CD4-positive, CD25-positive, alpha-beta regulatory T cell (primary cell): ENCODE results near the gene ASGR1. TPM values are rescaled to one million over a fixed set of nuclear protein-coding genes. Genes with fewer than 3 reads are reported as not detected.
"Not testable (repeated sequence)": the region's sequence is repeated elsewhere in the genome, so short reads cannot be mapped to it uniquely, and the experiment has no call there.

Source experiments
- ATAC-seq, 2 donors: fragments of 150-1000 bp; cut with Tn5 transposase; one replicate each; pipeline ENCODE4 v1.10.0; 2021; ENCODE audit warnings: low read depth in 2 of 2, moderate number of reproducible peaks in 2 of 2, moderate library complexity in 1 of 2
- DNase-seq, 3 donors: peaks; one replicate each; pipeline versions ENCODE4 v3.0.0 to v3.0.0-alpha.2; 2012 to 2022; ENCODE audit warnings: mixed read lengths in 1 of 3
- H3K27ac ChIP-seq: one replicate; pipeline ENCODE4 v1.7.0; 2013; ENCODE audit warnings: mild to moderate bottlenecking, low read length; ENCODE audit not compliant: insufficient read depth, poor library complexity, severe bottlenecking
- H3K27me3 ChIP-seq: one replicate; pipeline ENCODE4 v1.7.0; 2013; ENCODE audit warnings: low read length; ENCODE audit not compliant: control insufficient read depth, insufficient read depth
- H3K36me3 ChIP-seq: one replicate; pipeline ENCODE4 v1.7.0; 2013; ENCODE audit warnings: mild to moderate bottlenecking, low read length, moderate library complexity; ENCODE audit not compliant: control insufficient read depth, insufficient read depth
- H3K4me1 ChIP-seq: 2 replicates; pipeline ENCODE4 v1.7.0; 2013; ENCODE audit warnings: mild to moderate bottlenecking, low read length; ENCODE audit not compliant: insufficient read depth, control insufficient read depth, poor library complexity, severe bottlenecking
- H3K4me3 ChIP-seq: one replicate; pipeline ENCODE4 v1.7.0; 2013; ENCODE audit warnings: low read depth, mild to moderate bottlenecking, low read length, moderate library complexity
- H3K9me3 ChIP-seq, 2 experiments: 1 replicate in 1 of 2; 2 replicates in 1 of 2; pipeline ENCODE4 v1.7.0; 2013; ENCODE audit warnings: low read length in 2 of 2, mild to moderate bottlenecking in 1 of 2, moderate library complexity in 1 of 2; ENCODE audit not compliant: control insufficient read depth in 2 of 2
- H3K27ac Mint-ChIP-seq, 3 donors: one replicate each; pipeline ENCODE4 v1.8.0; 2020 to 2022; ENCODE audit warnings: mild to moderate bottlenecking in 3 of 3, mixed read lengths in 3 of 3, moderate library complexity in 2 of 3
- H3K27me3 Mint-ChIP-seq: one replicate; pipeline ENCODE4 v1.8.0; 2022; ENCODE audit warnings: mild to moderate bottlenecking, mixed read lengths
- H3K36me3 Mint-ChIP-seq: one replicate; pipeline ENCODE4 v1.8.0; 2020; ENCODE audit warnings: mixed read lengths
- H3K4me1 Mint-ChIP-seq, 4 donors: one replicate each; pipeline ENCODE4 v1.8.0; 2020 to 2022; ENCODE audit warnings: mixed read lengths in 4 of 4, mild to moderate bottlenecking in 1 of 4
- H3K4me3 Mint-ChIP-seq, 4 donors: one replicate each; pipeline ENCODE4 v1.8.0; 2020 to 2022; ENCODE audit warnings: mild to moderate bottlenecking in 4 of 4, mixed read lengths in 4 of 4, moderate library complexity in 3 of 4
- H3K9me3 Mint-ChIP-seq, 7 donors: one replicate each; pipeline ENCODE4 v1.8.0; 2020 to 2022; ENCODE audit warnings: mixed read lengths in 7 of 7, mild to moderate bottlenecking in 3 of 7, moderate library complexity in 2 of 7
- polyA plus RNA-seq, 4 donors: library from polyadenylated mRNA; unstranded; fragments of 300-500 nt; fragmentation: Illumina TruSeq; gene quantifications; one replicate each; pipeline ENCODE4 v1.2.3, GENCODE V29; 2021
- total RNA-seq: library from RNA; stranded (reverse); gene quantifications from one replicate; pipeline ENCODE4 v1.2.3, GENCODE V29; 2022

Gene ASGR1
- total and polyA plus RNA-seq, 5 donors from 2014 or later: 0.24 TPM; not detected in 4

- H3K27ac ChIP-seq, H3K9me3 Mint-ChIP-seq, DNase-seq, H3K4me3 ChIP-seq, ATAC-seq, H3K9me3 ChIP-seq, H3K4me3 Mint-ChIP-seq, H3K36me3 ChIP-seq, H3K27me3 ChIP-seq, H3K27ac Mint-ChIP-seq, H3K36me3 Mint-ChIP-seq: not testable (repeated sequence)
- H3K4me1 Mint-ChIP-seq: peaks cover 0 to 18% (median 10%) of the 10 kb centered on the region in 4 donors
- peaks cover 17% of the 10 kb centered on the region for H3K27me3 Mint-ChIP-seq
- H3K4me1 ChIP-seq: peaks cover 10% of the 10 kb centered on the region
These were observed 2.9 kb upstream of the ASGR1 start for GRCh38 chr17:7182101-7182500.

GRCh38 chr17:7178973-7179316 is 225 bp downstream of the ASGR1 start:
- DNase-seq (no peak), ATAC-seq (no peak)
- peaks cover 18% of the 10 kb centered on the region for H3K27me3 ChIP-seq
- Mint-ChIP-seq H3K27me3 (peaks cover 10% of the 10 kb centered on the region), H3K4me1 (peaks cover 0 to 12% (median 6%) of the 10 kb centered on the region in 4 donors), H3K36me3 (no peaks in the 10 kb centered on the region), H3K27ac (no peak overlapping the region), H3K4me3 (no peak overlapping the region), H3K9me3 (no peaks in the 10 kb centered on the region)
- no peaks in the 10 kb centered on the region for H3K9me3 ChIP-seq
- H3K4me1 ChIP-seq: peaks cover 20% of the 10 kb centered on the region
- H3K27ac ChIP-seq: no peak overlapping the region
- H3K36me3 ChIP-seq: no peaks in the 10 kb centered on the region
- no peak overlapping the region for H3K4me3 ChIP-seq

GRCh38 chr17:7177954-7178477 is 1.2 kb downstream of the ASGR1 start:
- H3K36me3 Mint-ChIP-seq: no peaks in the 10 kb centered on the region
- H3K9me3 Mint-ChIP-seq: no peaks in the 10 kb centered on the region
- DNase-seq (no peak), ATAC-seq (no peak)
- Histone ChIP-seq H3K27ac (no peak overlapping the region), H3K27me3 (peaks cover 18% of the 10 kb centered on the region), H3K9me3 (no peaks in the 10 kb centered on the region), H3K36me3 (no peaks in the 10 kb centered on the region), H3K4me3 (peak overlapping the region; percentile 15), H3K4me1 (peaks cover 20% of the 10 kb centered on the region)
- peaks cover 10% of the 10 kb centered on the region for H3K27me3 Mint-ChIP-seq
- H3K4me3 Mint-ChIP-seq: peak overlapping the region in 3 of 4 donors; percentile 66 to 76 (median 74)
- peak overlapping the region in 1 of 3 donors; percentile 17 for H3K27ac Mint-ChIP-seq
- peaks cover 0 to 12% (median 4%) of the 10 kb centered on the region in 4 donors for H3K4me1 Mint-ChIP-seq

GRCh38 chr17:7177191-7177953 is 1.8 kb downstream of the ASGR1 start:
- Histone ChIP-seq H3K4me1 (peaks cover 20% of the 10 kb centered on the region), H3K27me3 (peaks cover 18% of the 10 kb centered on the region), H3K4me3 (peak overlapping the region; percentile 15), H3K9me3 (no peaks in the 10 kb centered on the region), H3K36me3 (no peaks in the 10 kb centered on the region), H3K27ac (no peak overlapping the region)
- Mint-ChIP-seq H3K27me3 (peaks cover 16% of the 10 kb centered on the region), H3K4me1 (peaks cover 0 to 12% (median 4%) of the 10 kb centered on the region in 4 donors), H3K9me3 (no peaks in the 10 kb centered on the region), H3K36me3 (no peaks in the 10 kb centered on the region), H3K27ac (peak overlapping the region in 1 of 3 donors; percentile 17), H3K4me3 (peak overlapping the region in 3 of 4 donors; percentile 66 to 76 (median 74))
- peak; percentile 43 to 57 (median 53) for DNase-seq
- ATAC-seq: peak; percentile 67 to 73

GRCh38 chr17:7176841-7177190 is 2.4 kb downstream of the ASGR1 start:
- H3K27ac Mint-ChIP-seq: no peak overlapping the region
- no peaks in the 10 kb centered on the region for H3K36me3 Mint-ChIP-seq
- ATAC-seq (no peak), DNase-seq (no peak)
- H3K4me1 Mint-ChIP-seq: peaks cover 0 to 12% (median 4%) of the 10 kb centered on the region in 4 donors
- Histone ChIP-seq H3K9me3 (no peaks in the 10 kb centered on the region), H3K36me3 (no peaks in the 10 kb centered on the region), H3K27me3 (peaks cover 18% of the 10 kb centered on the region), H3K27ac (no peak overlapping the region), H3K4me3 (no peak overlapping the region), H3K4me1 (peaks cover 20% of the 10 kb centered on the region)
- no peak overlapping the region for H3K4me3 Mint-ChIP-seq
- peaks cover 17% of the 10 kb centered on the region for H3K27me3 Mint-ChIP-seq
- no peaks in the 10 kb centered on the region for H3K9me3 Mint-ChIP-seq

GRCh38 chr17:7176107-7176840 is 2.9 kb downstream of the ASGR1 start:
- H3K36me3 ChIP-seq: no peaks in the 10 kb centered on the region
- Mint-ChIP-seq H3K36me3 (no peaks in the 10 kb centered on the region), H3K27me3 (peaks cover 17% of the 10 kb centered on the region), H3K9me3 (no peaks in the 10 kb centered on the region), H3K4me1 (peaks cover 0 to 12% (median 4%) of the 10 kb centered on the region in 4 donors), H3K4me3 (no peak overlapping the region), H3K27ac (no peak overlapping the region)
- ATAC-seq (no peak), DNase-seq (no peak)
- H3K27ac ChIP-seq: no peak overlapping the region
- no peak overlapping the region for H3K4me3 ChIP-seq
- peaks cover 18% of the 10 kb centered on the region for H3K27me3 ChIP-seq
- peaks cover 20% of the 10 kb centered on the region for H3K4me1 ChIP-seq
- no peaks in the 10 kb centered on the region for H3K9me3 ChIP-seq

GRCh38 chr17:7175330-7175733 is 3.8 kb downstream of the ASGR1 start:
- Mint-ChIP-seq H3K27ac (no peak overlapping the region), H3K4me3 (no peak overlapping the region), H3K27me3 (peaks cover 17% of the 10 kb centered on the region), H3K36me3 (no peaks in the 10 kb centered on the region), H3K9me3 (peaks cover 0 to 3% (median 0%) of the 10 kb centered on the region in 7 donors), H3K4me1 (peaks cover 0 to 12% (median 4%) of the 10 kb centered on the region in 4 donors)
- no peak overlapping the region for H3K27ac ChIP-seq
- peaks cover 20% of the 10 kb centered on the region for H3K4me1 ChIP-seq
- no peak for DNase-seq
- H3K27me3 ChIP-seq: peaks cover 18% of the 10 kb centered on the region
- H3K9me3 ChIP-seq: peaks cover 0 to 2% of the 10 kb centered on the region in 2 experiments
- H3K4me3 ChIP-seq: no peak overlapping the region
- no peaks in the 10 kb centered on the region for H3K36me3 ChIP-seq
- no peak for ATAC-seq
